Prostate gland (tissue), 2 donors: ENCODE measurements around the gene PCDHB10. TPM values are rescaled to one million over a fixed set of nuclear protein-coding genes. Genes with fewer than 3 reads are reported as not detected.
"Not testable (repeated sequence)": the region's sequence is repeated elsewhere in the genome, so short reads cannot be mapped to it uniquely, and the experiment has no call there.

Source experiments
- DNase-seq: peaks from one replicate; pipeline ENCODE4 v3.0.0-alpha.2; 2019; ENCODE audit warnings: low spot score
- H3K27ac ChIP-seq, 2 donors: fragments of 200-600 bp; sonication (generic); 2 replicates each; pipeline ENCODE4 v1.5.1; 2017 to 2019
- H3K27me3 ChIP-seq: fragments of 200-600 bp; sonication (generic); replicated peaks from 2 replicates; pipeline ENCODE4 v1.5.1; 2019; ENCODE audit not compliant: insufficient read depth
- H3K36me3 ChIP-seq, 2 donors: fragments of 200-600 bp; sonication (generic); 1 replicate in 1 of 2; 2 replicates in 1 of 2; pipeline versions ENCODE4 v1.5.1 to v1.8.1; 2017 to 2019
- H3K4me1 ChIP-seq: fragments of 200-600 bp; sonication (generic); replicated peaks from 2 replicates; pipeline ENCODE4 v1.5.1; 2019
- H3K4me3 ChIP-seq, 2 donors: fragments of 200-600 bp; sonication (generic); 2 replicates each; pipeline ENCODE4 v1.5.1; 2017 to 2019
- H3K9me3 ChIP-seq: fragments of 200-600 bp; sonication (generic); 2 replicates; pipeline ENCODE4 v1.5.1; 2017
- CTCF ChIP-seq, 4 experiments: fragments of 200-600 bp in 2 of 4; fragments of 450-650 bp in 2 of 4; sonication (generic) in 2 of 4; IDR thresholded peaks; 1 replicate in 3 of 4; 2 replicates in 1 of 4; pipeline ENCODE4 v1.5.1; 2016 to 2019; ENCODE audit warnings: antibody characterized with exemption in 4 of 4, mild to moderate bottlenecking in 2 of 4, moderate library complexity in 2 of 4
- POLR2AphosphoS5 ChIP-seq: sonication (generic); formaldehyde crosslinking; IDR thresholded peaks from one replicate; pipeline ENCODE4 v1.6.1; 2017; ENCODE audit warnings: antibody characterized with exemption
- WGBS: methylation state at CpG from one replicate; pipeline ENCODE4 v1.1.5; 2018; 5-methylcytosine and 5-hydroxymethylcytosine counted together
- intact Hi-C: fragments of 100-400 bp; cut with DNase I; formaldehyde crosslinking; loops from one replicate; pipeline ENCODE4 v1.14.2; 2022
- total RNA-seq, 2 donors: library from RNA; depleted of rRNA; stranded (reverse); fragments of >200 nt; gene quantifications; one replicate each; pipeline ENCODE4 v1.1.0, GENCODE V29; 2016

The PCDHB10 gene
- total RNA-seq, 2 donors from 2014 or later, result 0.96 to 3.5 TPM

- intact Hi-C loops, H3K27me3 ChIP-seq, H3K4me3 ChIP-seq, H3K4me1 ChIP-seq, H3K27ac ChIP-seq, H3K36me3 ChIP-seq, H3K9me3 ChIP-seq: not testable (repeated sequence)
- peak in 1 of 4 experiments; percentile 36 for TF ChIP-seq CTCF (IDR thresholded peaks at IDR 0.05)
- 10% methylated on average over 13 of the region's 18 CpGs for WGBS
- DNase-seq, result peak; percentile 14
Observed at GRCh38 chr5:141213656-141214339, 21.6 kb downstream of the PCDHB10 start, which contains the start of gene PCDHB13. PCDHB13 (plus strand) TSS chr5:141213919; CDS start chr5:141214124, 205 bp downstream.

GRCh38 chr5:141214583-141214982 lies 22.4 kb downstream of the PCDHB10 start:
- H3K27ac ChIP-seq, intact Hi-C loops, H3K36me3 ChIP-seq, H3K27me3 ChIP-seq, DNase-seq, H3K4me3 ChIP-seq, H3K4me1 ChIP-seq, H3K9me3 ChIP-seq: not testable (repeated sequence)
- WGBS, result 58% methylated on average over 12 of the region's 12 CpGs

- H3K36me3 ChIP-seq, H3K27me3 ChIP-seq, H3K9me3 ChIP-seq, H3K4me1 ChIP-seq, DNase-seq, intact Hi-C loops, H3K4me3 ChIP-seq, H3K27ac ChIP-seq: not testable (repeated sequence)
- WGBS, result 28% methylated on average over 26 of the region's 40 CpGs
Observed at GRCh38 chr5:141215504-141215903, 23.4 kb downstream of the PCDHB10 start.

- H3K27ac ChIP-seq, DNase-seq, intact Hi-C loops, H3K9me3 ChIP-seq, H3K4me1 ChIP-seq, H3K4me3 ChIP-seq, H3K36me3 ChIP-seq, H3K27me3 ChIP-seq: not testable (repeated sequence)
- 25% methylated on average over 26 of the region's 26 CpGs for WGBS
Observed at GRCh38 chr5:141216035-141216434, 23.9 kb downstream of the PCDHB10 start.

- intact Hi-C loops, result loop anchor here (10.0 kb wide), 1 partner anchor 342 kb away; no protein-coding TSS in a partner anchor
- Histone ChIP-seq H3K9me3 (no peaks in the 10 kb centered on the region), H3K27ac (no peak within 1 kb of the TSS), H3K27me3 (no peaks in the 10 kb centered on the region), H3K36me3 (no peaks in the 10 kb centered on the region), H3K4me1 (no peaks in the 10 kb centered on the region), H3K4me3 (peak within 1 kb of the TSS in 1 of 2 donors; percentile 6)
- 22% methylated on average over 15 of the region's 15 CpGs for WGBS
- no peak for DNase-seq
- TF ChIP-seq POLR2AphosphoS5, result no peak
Observed at GRCh38 chr5:141223112-141223783, 31.1 kb downstream of the PCDHB10 start, which contains the start of gene PCDHB14. PCDHB14 (plus strand) TSS chr5:141223343; CDS start chr5:141223506, 163 bp downstream.

- not testable (repeated sequence) for H3K9me3 ChIP-seq, H3K4me1 ChIP-seq, H3K36me3 ChIP-seq, H3K27me3 ChIP-seq, DNase-seq, H3K4me3 ChIP-seq, H3K27ac ChIP-seq
- intact Hi-C loops, result loop anchor here (10.0 kb wide), 1 partner anchor 340 kb away; no protein-coding TSS in a partner anchor
- 20% methylated on average over 15 of the region's 40 CpGs for WGBS
Observed at GRCh38 chr5:141224844-141225243, 32.7 kb downstream of the PCDHB10 start.

GRCh38 chr5:141225421-141225820 lies 33.3 kb downstream of the PCDHB10 start:
- H3K27me3 ChIP-seq, H3K36me3 ChIP-seq, H3K9me3 ChIP-seq, DNase-seq, H3K4me1 ChIP-seq, H3K4me3 ChIP-seq, H3K27ac ChIP-seq: not testable (repeated sequence)
- intact Hi-C loops, result loop anchor here (10.0 kb wide), 1 partner anchor 339 kb away; no protein-coding TSS in a partner anchor
- WGBS, result 30% methylated on average over 17 of the region's 30 CpGs
